ENCODE results near the gene CCDC27. TPM values are rescaled to one million over a fixed set of nuclear protein-coding genes. Genes with fewer than 3 reads are reported as not detected.

Gene CCDC27
- total and polyA plus RNA-seq, 2 of the 13 experiments (the other 11 are each of a cell fraction or from before 2014, with no cell fraction given) = not detected

GRCh38 chr1:3741566-3742438, 10.4 kb upstream of the CCDC27 start:
- ATAC-seq (no peak), DNase-seq (ENCODE audit: low spot score) (no peak), FAIRE-seq (no peak)
- no peak overlapping the region for H3K4me3 ChIP-seq (replicated peaks in 1 of 3; ENCODE audit: insufficient read depth in 1 of 3, low read depth in 2 of 3, low read length in 3 of 3)
- in situ Hi-C loops (cut with HindIII; ENCODE audit: extremely low pct_ligation_motif_present, low pct_unique_long_range_greater_than_20kb) (no loop called here), intact Hi-C loops (cut with micrococcal nuclease; ENCODE audit: unreplicated experiment) (no loop called here)
- no peaks in the 10 kb centered on the region for H3K27me3 ChIP-seq (ENCODE audit: control insufficient read depth in 1 of 2, insufficient read depth in 2 of 2, low read length in 2 of 2)
- no peak overlapping the region for H3K4me2 ChIP-seq (ENCODE audit: low read depth, low read length)
- no TSS peak for BruUV-seq (replicated peaks)
- peaks cover 23% of the 10 kb centered on the region for H3K4me1 ChIP-seq (ENCODE audit: insufficient read depth, low read length)
- peaks cover 6% of the 10 kb centered on the region for H3K79me2 ChIP-seq (ENCODE audit: insufficient read depth, low read length)
- WGBS (ENCODE audit: low lambda C conversion rate) = 98% methylated on average over 14 of the region's 22 CpGs
- H3K9ac ChIP-seq (ENCODE audit: insufficient read depth, low read depth, low read length) = no peak overlapping the region
- H3K9me3 ChIP-seq (ENCODE audit: low read length) = no peaks in the 10 kb centered on the region
- CTCF ChIA-PET (ENCODE audit: low intra/inter-chr PET ratio, low total read pairs) = no interaction called here
- H3K36me3 ChIP-seq (replicated peaks in 1 of 2; ENCODE audit: control insufficient read depth in 1 of 2, insufficient read depth in 2 of 2, low read length in 2 of 2) = peaks cover 8 to 58% of the 10 kb centered on the region in 2 experiments
- H4K20me1 ChIP-seq (ENCODE audit: insufficient read depth, low read length) = no peaks in the 10 kb centered on the region
- no peak overlapping the region for H3K27ac ChIP-seq (ENCODE audit: extremely low read length, insufficient read depth, low read length)
- H2AFZ ChIP-seq (ENCODE audit: low read length) = no peak overlapping the region
- POLR2A ChIA-PET = no interaction called here
- no peak for TF ChIP-seq ATAD3A (CRISPR knock-in tag; IDR thresholded peaks at IDR 0.05)
- TF ChIP-seq PAX8 (CRISPR knock-in tag; IDR thresholded peaks at IDR 0.05; ENCODE audit: borderline replicate concordance) = no peak
- no peak for TF ChIP-seq KLF11 (CRISPR knock-in tag; IDR thresholded peaks at IDR 0.05)
- TF ChIP-seq TERF1 (CRISPR knock-in tag; IDR thresholded peaks at IDR 0.05) = no peak
- no peak for TF ChIP-seq MBNL3 (CRISPR knock-in tag; conservative IDR thresholded peaks at IDR 0.05)
- TF ChIP-seq ATF4 (CRISPR knock-in tag; IDR thresholded peaks at IDR 0.05) = no peak
- no peak for TF ChIP-seq TFAP4 (IDR thresholded peaks at IDR 0.05; ENCODE audit: borderline replicate concordance, low read depth)
- no peak for TF ChIP-seq ZNF432 (CRISPR knock-in tag; IDR thresholded peaks at IDR 0.05; ENCODE audit: borderline replicate concordance)
- TF ChIP-seq ZNF34 (CRISPR knock-in tag; IDR thresholded peaks at IDR 0.05; ENCODE audit: borderline replicate concordance) = no peak
- no peak for TF ChIP-seq ZNF589 (CRISPR knock-in tag; conservative IDR thresholded peaks at IDR 0.05)
- no peak for TF ChIP-seq ZIK1 (CRISPR knock-in tag; IDR thresholded peaks at IDR 0.05; ENCODE audit: borderline replicate concordance, low read depth)
- TF ChIP-seq ZNF225 (CRISPR knock-in tag; IDR thresholded peaks at IDR 0.05) = no peak
- TF ChIP-seq ZNF691 (CRISPR knock-in tag; IDR thresholded peaks at IDR 0.05; ENCODE audit: borderline replicate concordance, low read depth) = no peak
- no peak for TF ChIP-seq ATF6 (CRISPR knock-in tag; conservative IDR thresholded peaks at IDR 0.05)
- TF ChIP-seq NCOR1 (IDR thresholded peaks at IDR 0.05; ENCODE audit: borderline replicate concordance, low read length) = no peak
- TF ChIP-seq IRF2 (CRISPR knock-in tag; IDR thresholded peaks at IDR 0.05) = no peak
- TF ChIP-seq IRF9 (CRISPR knock-in tag; IDR thresholded peaks at IDR 0.05; ENCODE audit: borderline replicate concordance) = no peak
